Measurements from ENCODE around the gene CRYBA4. TPM values are rescaled to one million over a fixed set of nuclear protein-coding genes. Genes with fewer than 3 reads are reported as not detected.

The CRYBA4 gene
- total RNA-seq, 3 donors from 2014 or later: not detected

DNA sequence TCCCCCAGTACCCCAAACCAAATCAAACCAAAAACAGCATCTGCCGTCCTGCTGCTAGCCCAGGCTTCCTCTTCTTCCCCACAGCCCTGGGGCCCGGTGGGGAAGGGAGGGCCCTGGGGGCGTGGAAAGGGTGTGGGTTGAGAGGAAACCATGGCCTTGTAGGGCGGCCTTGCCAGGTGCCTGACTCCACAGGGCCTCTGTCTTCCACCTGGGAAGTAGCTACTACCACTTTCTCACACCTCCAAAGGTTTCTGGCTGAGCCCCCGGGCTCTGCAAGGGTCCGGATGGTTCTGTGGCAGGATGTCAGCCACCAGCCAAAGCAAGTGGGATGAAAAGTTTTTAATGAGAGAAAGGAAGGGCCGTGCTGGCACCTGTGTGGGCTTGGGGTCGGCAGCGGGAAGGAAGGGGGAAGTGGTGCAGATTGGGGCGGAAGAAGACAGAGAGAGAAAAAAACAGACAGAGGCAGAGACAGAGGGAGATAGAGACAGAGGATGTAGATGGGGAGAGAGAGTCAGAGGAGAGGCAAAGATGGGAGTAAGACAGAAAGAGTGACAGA, 42.4 kb upstream of the CRYBA4 start:
- TF ChIP-seq, protein P1, sequence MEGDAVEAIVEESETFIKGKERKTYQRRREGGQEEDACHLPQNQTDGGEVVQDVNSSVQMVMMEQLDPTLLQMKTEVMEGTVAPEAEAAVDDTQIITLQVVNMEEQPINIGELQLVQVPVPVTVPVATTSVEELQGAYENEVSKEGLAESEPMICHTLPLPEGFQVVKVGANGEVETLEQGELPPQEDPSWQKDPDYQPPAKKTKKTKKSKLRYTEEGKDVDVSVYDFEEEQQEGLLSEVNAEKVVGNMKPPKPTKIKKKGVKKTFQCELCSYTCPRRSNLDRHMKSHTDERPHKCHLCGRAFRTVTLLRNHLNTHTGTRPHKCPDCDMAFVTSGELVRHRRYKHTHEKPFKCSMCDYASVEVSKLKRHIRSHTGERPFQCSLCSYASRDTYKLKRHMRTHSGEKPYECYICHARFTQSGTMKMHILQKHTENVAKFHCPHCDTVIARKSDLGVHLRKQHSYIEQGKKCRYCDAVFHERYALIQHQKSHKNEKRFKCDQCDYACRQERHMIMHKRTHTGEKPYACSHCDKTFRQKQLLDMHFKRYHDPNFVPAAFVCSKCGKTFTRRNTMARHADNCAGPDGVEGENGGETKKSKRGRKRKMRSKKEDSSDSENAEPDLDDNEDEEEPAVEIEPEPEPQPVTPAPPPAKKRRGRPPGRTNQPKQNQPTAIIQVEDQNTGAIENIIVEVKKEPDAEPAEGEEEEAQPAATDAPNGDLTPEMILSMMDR (IDR thresholded peaks at IDR 0.05): no peak
- TF ChIP-seq POLR2A (IDR thresholded peaks at IDR 0.05): no peak
- no peak for TF ChIP-seq POLR2AphosphoS5 (IDR thresholded peaks at IDR 0.05)
- no peak overlapping the region for H3K27ac ChIP-seq
- H3K4me1 ChIP-seq: no peaks in the 10 kb centered on the region
- no peaks in the 10 kb centered on the region for H3K27me3 ChIP-seq
- H3K4me3 ChIP-seq: no peak overlapping the region
- intact Hi-C loops (cut with DNase I; ENCODE audit: low total_unique reads): no loop called here
- H3K36me3 ChIP-seq: no peaks in the 10 kb centered on the region
- no peak for DNase-seq (ENCODE audit: low spot score in 2 of 2)
- no peaks in the 10 kb centered on the region for H3K9me3 ChIP-seq

- no peak overlapping the region for H3K4me3 ChIP-seq
- no peak overlapping the region for H3K27ac ChIP-seq
- no peaks in the 10 kb centered on the region for H3K36me3 ChIP-seq
- no peak for DNase-seq (ENCODE audit: low spot score in 2 of 2)
- intact Hi-C loops (cut with DNase I; ENCODE audit: low total_unique reads): no loop called here
- no peaks in the 10 kb centered on the region for H3K4me1 ChIP-seq
- no peaks in the 10 kb centered on the region for H3K9me3 ChIP-seq
- TF ChIP-seq POLR2A (IDR thresholded peaks at IDR 0.05) (no peak), POLR2AphosphoS5 (IDR thresholded peaks at IDR 0.05) (no peak)
- TF ChIP-seq, protein P1 (IDR thresholded peaks at IDR 0.05): no peak
- H3K27me3 ChIP-seq: no peaks in the 10 kb centered on the region
These were observed 41.4 kb upstream of the CRYBA4 start for GRCh38 chr22:26580240-26580962.

DNA sequence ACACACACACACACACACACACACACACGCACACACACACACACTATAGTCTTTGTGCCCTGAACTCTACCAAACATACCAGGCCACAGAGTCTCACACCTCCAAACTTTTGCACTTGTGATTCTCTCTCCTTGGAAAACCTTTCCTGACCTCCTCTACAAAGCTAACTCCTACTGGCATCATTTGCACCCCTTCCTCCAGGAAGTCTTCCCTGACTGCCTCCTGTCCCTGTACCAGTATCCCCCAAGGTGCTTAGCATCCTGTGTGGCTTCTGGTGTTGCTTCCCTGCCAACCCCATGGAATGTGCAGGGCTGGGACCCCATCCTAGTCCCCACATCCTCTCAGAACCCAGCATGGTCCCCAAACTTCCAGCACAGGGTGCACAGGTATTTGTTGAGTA, 40.7 kb upstream of the CRYBA4 start:
- Histone ChIP-seq H3K36me3 (no peaks in the 10 kb centered on the region), H3K27ac (no peak overlapping the region), H3K9me3 (no peaks in the 10 kb centered on the region), H3K4me1 (no peaks in the 10 kb centered on the region), H3K4me3 (no peak overlapping the region), H3K27me3 (no peaks in the 10 kb centered on the region)
- intact Hi-C loops (cut with DNase I; ENCODE audit: low total_unique reads): no loop called here
- no peak for DNase-seq (ENCODE audit: low spot score in 2 of 2)
- no peak for TF ChIP-seq POLR2A (IDR thresholded peaks at IDR 0.05)
- TF ChIP-seq POLR2AphosphoS5 (IDR thresholded peaks at IDR 0.05): no peak
- TF ChIP-seq, protein P1 (IDR thresholded peaks at IDR 0.05): no peak

DNA sequence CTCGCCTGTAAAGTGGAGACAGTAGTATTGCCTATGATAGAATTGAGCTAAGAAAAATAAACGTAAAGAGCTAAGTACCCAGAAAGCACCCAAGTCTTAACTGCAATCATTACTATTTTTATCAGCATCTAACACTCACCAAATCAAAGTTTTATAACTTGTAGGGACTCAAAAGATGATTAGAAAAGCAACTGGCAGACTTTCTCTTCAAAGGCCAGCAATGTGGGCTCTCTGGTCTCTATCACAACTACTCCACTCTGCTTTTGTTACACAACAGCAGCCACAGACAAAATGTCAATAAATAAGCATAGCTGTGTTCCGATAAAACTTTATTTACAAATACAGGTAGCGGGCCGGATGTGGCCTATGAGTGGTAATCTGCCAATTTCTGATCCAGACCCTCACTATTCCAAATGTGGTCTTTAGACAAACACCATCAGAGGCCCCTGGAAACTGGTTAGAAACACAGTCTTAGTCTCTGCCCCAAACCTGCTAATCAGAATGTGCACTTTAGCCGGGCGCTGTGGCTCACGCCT, 40.1 kb upstream of the CRYBA4 start:
- intact Hi-C loops (cut with DNase I; ENCODE audit: low total_unique reads): no loop called here

More for the DNA sequence above, 40.1 kb upstream of the CRYBA4 start:
- H3K4me1 ChIP-seq: no peaks in the 10 kb centered on the region
- no peaks in the 10 kb centered on the region for H3K36me3 ChIP-seq
- H3K4me3 ChIP-seq: no peak overlapping the region
- H3K27ac ChIP-seq: no peak overlapping the region
- no peaks in the 10 kb centered on the region for H3K9me3 ChIP-seq
- H3K27me3 ChIP-seq: no peaks in the 10 kb centered on the region
- TF ChIP-seq POLR2A (IDR thresholded peaks at IDR 0.05): no peak
- TF ChIP-seq, protein P1 (IDR thresholded peaks at IDR 0.05): no peak
- TF ChIP-seq POLR2AphosphoS5 (IDR thresholded peaks at IDR 0.05): no peak
- DNase-seq (ENCODE audit: low spot score in 2 of 2): no peak
